Measurements from ENCODE around the gene ANXA8. TPM values are rescaled to one million over a fixed set of nuclear protein-coding genes. Genes with fewer than 3 reads are reported as not detected.
"Not testable (repeated sequence)": the region's sequence is repeated elsewhere in the genome, so short reads cannot be mapped to it uniquely, and the experiment has no call there.

Gene ANXA8
- total RNA-seq, 1 experiment from 2014 or later, result 0.72 TPM

DNA sequence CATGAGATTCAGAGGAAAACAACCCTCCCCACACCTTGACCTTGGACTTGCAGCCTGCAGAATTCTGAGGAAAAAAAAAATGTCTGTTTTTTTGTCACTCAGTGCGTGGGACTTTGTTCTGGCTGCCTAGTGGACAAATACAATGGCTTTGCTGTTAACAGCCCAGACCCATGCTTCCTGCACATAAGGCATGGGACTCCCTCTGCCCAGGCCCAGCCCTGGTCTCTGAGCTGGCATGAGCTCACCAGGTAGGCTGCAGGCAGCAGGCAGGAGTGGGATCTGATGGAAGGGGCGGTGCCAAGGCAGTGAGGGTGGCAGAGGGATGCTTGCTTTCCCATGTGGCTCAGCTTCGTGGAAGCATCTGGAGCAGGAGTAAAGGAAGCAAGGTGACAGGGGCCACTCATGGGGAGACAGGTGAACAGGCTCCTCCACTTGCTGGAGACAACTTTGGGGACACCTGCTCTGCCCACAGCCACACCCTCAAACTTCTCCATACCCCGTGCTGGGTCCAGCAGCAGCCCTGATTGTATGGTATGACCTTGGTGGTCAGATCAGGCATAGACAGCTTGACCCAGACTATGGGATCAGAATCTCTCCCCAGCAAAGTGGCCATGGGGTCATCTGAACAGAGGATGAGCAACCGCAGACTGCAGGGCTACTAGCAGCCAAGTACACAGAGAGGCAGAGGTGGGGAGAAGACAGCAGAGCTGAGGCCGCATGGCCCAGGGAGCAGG lies 27.0 kb downstream of the ANXA8 start:
- H3K27me3 ChIP-seq (ENCODE audit: control insufficient read depth, insufficient read depth, low read length), result no peaks in the 10 kb centered on the region
- in situ Hi-C loops (cut with HindIII; ENCODE audit: low pct_unique_long_range_greater_than_20kb, low sequenced_read_pairs) (no loop called here), intact Hi-C loops (cut with micrococcal nuclease; ENCODE audit: unreplicated experiment) (no loop called here)
- ChIA-PET CTCF (no interaction called here), POLR2A (no interaction called here)
- BruUV-seq (replicated peaks), result no TSS peak
- peaks cover 3% of the 10 kb centered on the region; the same call in 1 of the 2 replicates for H3K4me1 ChIP-seq (ENCODE audit: control insufficient read depth, insufficient read depth, low read length)
- no peak for DNase-seq (ENCODE audit: low read depth, low spot score)
- H3K27ac ChIP-seq (ENCODE audit: low read length), result no peak overlapping the region
- H3K36me3 ChIP-seq (ENCODE audit: control insufficient read depth, insufficient read depth, low read length), result no peaks in the 10 kb centered on the region
- TF ChIP-seq CTCF (IDR thresholded peaks at IDR 0.05), result no peak
- no peak for TF ChIP-seq SIN3A (IDR thresholded peaks at IDR 0.05; ENCODE audit: borderline replicate concordance, insufficient read depth, low read depth, low read length)
- TF ChIP-seq REST (IDR thresholded peaks at IDR 0.05; ENCODE audit: insufficient read depth in 1 of 2, low read depth in 2 of 2, low read length in 1 of 2), result no peak
- TF ChIP-seq TCF7L2 (IDR thresholded peaks at IDR 0.05; ENCODE audit: low read depth, low read length), result no peak
- no peak for TF ChIP-seq POLR2AphosphoS5 (IDR thresholded peaks at IDR 0.05; ENCODE audit: low read depth, low read length)
- ATAC-seq, result no peak
- no peaks in the 10 kb centered on the region for H3K9me3 ChIP-seq (ENCODE audit: control insufficient read depth, insufficient read depth, low read depth, low read length)
- H3K4me3 ChIP-seq (ENCODE audit: low read depth in 2 of 2, low read length in 2 of 2), result no peak overlapping the region

DNA sequence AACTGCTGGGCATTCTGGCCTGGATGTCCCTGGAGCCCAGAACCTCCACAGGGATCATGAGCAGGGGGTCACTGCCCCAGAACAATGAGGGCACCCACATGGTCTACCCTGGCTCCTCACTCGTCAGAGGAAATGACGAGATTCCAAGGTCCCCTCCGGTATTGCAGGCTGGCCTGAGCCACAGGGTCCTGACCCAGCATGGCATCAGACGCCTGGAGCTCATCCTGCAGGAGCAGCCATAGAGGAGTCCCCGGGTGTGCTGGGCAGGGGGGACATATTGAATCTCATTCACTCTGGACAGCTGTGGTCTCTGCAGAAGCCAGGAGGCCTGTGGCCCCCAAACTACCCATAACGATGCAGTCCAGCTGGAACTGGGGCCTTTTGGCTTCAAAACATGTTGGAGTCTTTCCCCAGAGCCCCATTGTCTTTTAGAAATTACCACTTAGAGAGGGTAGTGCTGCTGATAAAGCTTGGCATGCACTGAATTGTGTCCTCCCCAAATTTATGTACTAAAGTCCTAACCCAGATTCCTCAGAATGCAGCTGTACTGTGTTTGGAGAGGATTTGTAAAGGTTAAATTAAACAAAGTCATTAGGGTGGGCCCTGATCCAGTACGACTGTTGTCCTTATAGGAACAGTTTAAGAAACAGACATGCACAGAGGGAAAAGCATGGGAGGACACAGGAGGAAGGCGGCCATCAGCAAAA lies 27.7 kb downstream of the ANXA8 start:
- in situ Hi-C loops (cut with HindIII; ENCODE audit: low pct_unique_long_range_greater_than_20kb, low sequenced_read_pairs) (no loop called here), intact Hi-C loops (cut with micrococcal nuclease; ENCODE audit: unreplicated experiment) (no loop called here)
- Histone ChIP-seq H3K36me3 (ENCODE audit: control insufficient read depth, insufficient read depth, low read length) (no peaks in the 10 kb centered on the region), H3K27ac (ENCODE audit: low read length) (no peak overlapping the region), H3K27me3 (ENCODE audit: control insufficient read depth, insufficient read depth, low read length) (no peaks in the 10 kb centered on the region), H3K4me1 (ENCODE audit: control insufficient read depth, insufficient read depth, low read length) (peaks cover 3% of the 10 kb centered on the region; the same call in 1 of the 2 replicates), H3K4me3 (ENCODE audit: low read depth in 2 of 2, low read length in 2 of 2) (no peak overlapping the region), H3K9me3 (ENCODE audit: control insufficient read depth, insufficient read depth, low read depth, low read length) (no peaks in the 10 kb centered on the region)
- BruUV-seq (replicated peaks), result no TSS peak
- no peak for DNase-seq (ENCODE audit: low read depth, low spot score)
- TF ChIP-seq TCF7L2 (IDR thresholded peaks at IDR 0.05; ENCODE audit: low read depth, low read length), result no peak
- POLR2A ChIA-PET, result no interaction called here
- ATAC-seq, result no peak
- CTCF ChIA-PET, result interaction anchor here (1.1 kb wide), 1 partner anchor 52 kb away, joined by 4 read pairs; no protein-coding TSS in a partner anchor

GRCh38 chr10:47455350-47456078 lies 28.4 kb downstream of the ANXA8 start:
- BruUV-seq (replicated peaks); H3K27me3 ChIP-seq (ENCODE audit: control insufficient read depth, insufficient read depth, low read length); H3K4me3 ChIP-seq (ENCODE audit: low read depth in 2 of 2, low read length in 2 of 2); H3K27ac ChIP-seq (ENCODE audit: low read length); in situ Hi-C loops (cut with HindIII; ENCODE audit: low pct_unique_long_range_greater_than_20kb, low sequenced_read_pairs); POLR2A ChIA-PET; H3K4me1 ChIP-seq (ENCODE audit: control insufficient read depth, insufficient read depth, low read length); H3K36me3 ChIP-seq (ENCODE audit: control insufficient read depth, insufficient read depth, low read length); DNase-seq (ENCODE audit: low read depth, low spot score); ATAC-seq; H3K9me3 ChIP-seq (ENCODE audit: control insufficient read depth, insufficient read depth, low read depth, low read length); intact Hi-C loops (cut with micrococcal nuclease; ENCODE audit: unreplicated experiment): not testable (repeated sequence)
- CTCF ChIA-PET, result interaction anchor here (0.6 to 1.1 kb wide), 2 partner anchors 50 to 51 kb away, joined by 4 to 5 read pairs; no protein-coding TSS in a partner anchor

All from Panc1 (cell line).